Liver (tissue), 9 donors: Measurements from ENCODE around the gene AP3S1. TPM values are rescaled to one million over a fixed set of nuclear protein-coding genes. Genes with fewer than 3 reads are reported as not detected.

Experiments used
- DNase-seq: peaks from one replicate; pipeline ENCODE4 v3.0.0-alpha.2; 2017; ENCODE audit warnings: low spot score
- H3K27ac ChIP-seq, 2 donors: one replicate each; pipeline ENCODE4 v1.7.0; 2013; ENCODE audit warnings: inconsistent platforms in 2 of 2, low read length in 2 of 2, control low read depth in 1 of 2, low read depth in 1 of 2, mild to moderate bottlenecking in 1 of 2
- H3K27me3 ChIP-seq, 4 donors: one replicate each; pipeline versions ENCODE4 v1.6.1 to v1.7.0; 2013; ENCODE audit warnings: low read length in 3 of 4, inconsistent platforms in 1 of 4, mild to moderate bottlenecking in 1 of 4, moderate library complexity in 1 of 4; ENCODE audit not compliant: control insufficient read depth in 4 of 4, insufficient read depth in 4 of 4
- H3K36me3 ChIP-seq, 4 donors: one replicate each; pipeline versions ENCODE4 v1.6.1 to v1.7.0; 2013; ENCODE audit warnings: low read length in 3 of 4, mild to moderate bottlenecking in 3 of 4, low read depth in 1 of 4, moderate library complexity in 1 of 4; ENCODE audit not compliant: control insufficient read depth in 4 of 4, insufficient read depth in 3 of 4
- H3K4me1 ChIP-seq, 4 donors: one replicate each; pipeline versions ENCODE4 v1.6.1 to v1.7.0; 2013; ENCODE audit warnings: low read length in 3 of 4, mild to moderate bottlenecking in 3 of 4, moderate library complexity in 1 of 4; ENCODE audit not compliant: control insufficient read depth in 4 of 4, insufficient read depth in 4 of 4
- H3K4me3 ChIP-seq, 3 donors: one replicate each; pipeline versions ENCODE4 v1.6.1 to v1.7.0; 2013; ENCODE audit warnings: low read length in 3 of 3, control low read depth in 1 of 3, low read depth in 1 of 3, mild to moderate bottlenecking in 1 of 3
- H3K9ac ChIP-seq, 2 donors: one replicate each; pipeline ENCODE4 v1.7.0; 2013; ENCODE audit warnings: low read length in 2 of 2, mild to moderate bottlenecking in 2 of 2, moderate library complexity in 2 of 2, control low read depth in 1 of 2, low read depth in 1 of 2
- H3K9me3 ChIP-seq, 4 donors: one replicate each; pipeline versions ENCODE4 v1.6.1 to v1.7.0; 2013; ENCODE audit warnings: low read length in 3 of 4; ENCODE audit not compliant: control insufficient read depth in 4 of 4
- CTCF ChIP-seq: fragments of 150-350 bp; IDR thresholded peaks from 2 replicates; pipeline ENCODE4 v1.5.1; 2017; ENCODE audit warnings: improper control_type of control experiment, low read depth, low read length; ENCODE audit not compliant: missing input control
- EGR1 ChIP-seq, 2 donors: IDR thresholded peaks; 2 replicates each; pipeline ENCODE4 v1.6.1; 2016 to 2018; ENCODE audit warnings: antibody characterized with exemption in 2 of 2, low read depth in 2 of 2
- FOXA1 ChIP-seq: IDR thresholded peaks from 2 replicates; pipeline ENCODE4 v1.6.1; 2016; ENCODE audit warnings: antibody characterized with exemption
- FOXA2 ChIP-seq: IDR thresholded peaks from 2 replicates; pipeline ENCODE4 v1.6.1; 2016; ENCODE audit warnings: antibody characterized with exemption
- GABPA ChIP-seq, 2 donors: IDR thresholded peaks in 1 of 2; conservative IDR thresholded peaks in 1 of 2; 2 replicates each; pipeline ENCODE4 v1.6.1; 2016; ENCODE audit warnings: antibody characterized with exemption in 2 of 2, mild to moderate bottlenecking in 1 of 2, moderate library complexity in 1 of 2
- HNF4A ChIP-seq, 2 donors: conservative IDR thresholded peaks; 2 replicates each; pipeline ENCODE4 v1.6.1; 2016; ENCODE audit warnings: antibody characterized with exemption in 2 of 2, mild to moderate bottlenecking in 2 of 2
- HNF4G ChIP-seq: IDR thresholded peaks from 2 replicates; pipeline ENCODE4 v1.6.1; 2016; ENCODE audit warnings: antibody characterized with exemption
- JUND ChIP-seq, 2 donors: IDR thresholded peaks; 2 replicates each; pipeline ENCODE4 v1.6.1; 2016; ENCODE audit warnings: antibody characterized with exemption in 2 of 2
- NR2F2 ChIP-seq: IDR thresholded peaks from 2 replicates; pipeline ENCODE4 v1.6.1; 2016; ENCODE audit warnings: antibody characterized with exemption
- RAD21 ChIP-seq, 2 donors: IDR thresholded peaks; 2 replicates each; pipeline ENCODE4 v1.6.1; 2016; ENCODE audit warnings: antibody characterized with exemption in 2 of 2, mild to moderate bottlenecking in 2 of 2
- RXRA ChIP-seq, 2 donors: IDR thresholded peaks; 2 replicates each; pipeline ENCODE4 v1.6.1; 2017 to 2018; ENCODE audit warnings: antibody characterized with exemption in 2 of 2, mild to moderate bottlenecking in 1 of 2
- SP1 ChIP-seq: IDR thresholded peaks from 2 replicates; pipeline ENCODE4 v1.6.1; 2018; ENCODE audit warnings: antibody characterized with exemption, mild to moderate bottlenecking
- TAF1 ChIP-seq: conservative IDR thresholded peaks from 2 replicates; pipeline ENCODE4 v1.6.1; 2016; ENCODE audit warnings: antibody characterized with exemption, mild to moderate bottlenecking
- YY1 ChIP-seq: IDR thresholded peaks from 2 replicates; pipeline ENCODE4 v1.6.1; 2016; ENCODE audit warnings: antibody characterized with exemption, mild to moderate bottlenecking
- WGBS: extraction: QIAGEN DNeasy Blood & Tissue Kit; methylation state at CpG from one replicate; pipeline ENCODE4 v1.1.7; 2013; 5-methylcytosine and 5-hydroxymethylcytosine counted together
- polyA plus RNA-seq, 2 donors: library from polyadenylated mRNA; stranded (reverse) in 1 of 2; unstranded in 1 of 2; fragments of 200-250 nt in 1 of 2; fragments of >200 nt in 1 of 2; fragmentation: Nextera tagmentation in 1 of 2; extraction: Ambion mirVana in 1 of 2; gene quantifications; one replicate each; pipeline versions ENCODE4 v1.2.1 to v1.2.3, GENCODE V29; 2013 to 2015
- total RNA-seq, 2 donors: library from RNA; depleted of rRNA; stranded (reverse); fragments of >200 nt; gene quantifications; one replicate each; pipeline ENCODE4 v1.2.3, GENCODE V29; 2014
- TF ChIP-seq, protein P1 (sequence below): IDR thresholded peaks from 2 replicates; pipeline ENCODE4 v1.6.1; 2016; ENCODE audit warnings: antibody characterized with exemption
- TF ChIP-seq, protein P2 (sequence below): IDR thresholded peaks from 2 replicates; pipeline ENCODE4 v1.6.1; 2016; ENCODE audit warnings: antibody characterized with exemption
- TF ChIP-seq, protein P3 (sequence below): IDR thresholded peaks from 2 replicates; pipeline ENCODE4 v1.6.1; 2016; ENCODE audit warnings: antibody characterized with exemption
- TF ChIP-seq, protein P4 (sequence below): IDR thresholded peaks from 2 replicates; pipeline ENCODE4 v1.6.1; 2016; ENCODE audit warnings: antibody characterized with exemption, mild to moderate bottlenecking
- donor health status: healthy.
- donor health status: healthy.
- donor health status: healthy.
- donor health status: healthy.
- donor health status: healthy.

The AP3S1 gene
- total and polyA plus RNA-seq, 4 donors: 32.7 to 52.7 (median 40.9) TPM

GRCh38 chr5:115795700-115796099, 46.0 kb upstream of the AP3S1 start:
- TF ChIP-seq NR2F2: no peak
- TF ChIP-seq SP1: no peak
- Histone ChIP-seq H3K4me1 (peaks cover 2 to 43% (median 30%) of the 10 kb centered on the region in 4 donors), H3K27ac (peak overlapping the region in 1 of 2 donors; percentile 66), H3K27me3 (no peaks in the 10 kb centered on the region), H3K9me3 (no peaks in the 10 kb centered on the region), H3K4me3 (no peak overlapping the region), H3K36me3 (no peaks in the 10 kb centered on the region), H3K9ac (no peak overlapping the region)
- WGBS: 96% methylated on average over 1 of the region's 1 CpG
- DNase-seq: no peak

GRCh38 chr5:115796656-115797055, 45.1 kb upstream of the AP3S1 start:
- WGBS: 33% methylated on average over 3 of the region's 3 CpGs
- Histone ChIP-seq H3K27ac (peak overlapping the region; percentile 66 to 83), H3K36me3 (no peaks in the 10 kb centered on the region), H3K4me3 (no peak overlapping the region), H3K9ac (peak overlapping the region in 1 of 2 donors; percentile 45), H3K9me3 (no peaks in the 10 kb centered on the region), H3K4me1 (peaks cover 3 to 51% (median 31%) of the 10 kb centered on the region in 4 donors), H3K27me3 (no peaks in the 10 kb centered on the region)
- DNase-seq: no peak
- peak; percentile 83 for TF ChIP-seq SP1
- peak; percentile 80 to 92 for TF ChIP-seq HNF4A (conservative IDR thresholded peaks at IDR 0.05)
- no peak for TF ChIP-seq TAF1
- TF ChIP-seq NR2F2: no peak
- TF ChIP-seq GABPA (IDR thresholded peaks at IDR 0.05 in 1 of 2, conservative IDR thresholded peaks at IDR 0.05 in 1 of 2): peak in 1 of 2 donors; percentile 20
- no peak for TF ChIP-seq FOXA2
- TF ChIP-seq RAD21 (IDR thresholded peaks at IDR 0.05): peak; percentile 38 to 56
- no peak for TF ChIP-seq CTCF
- no peak for TF ChIP-seq FOXA1
- TF ChIP-seq JUND (IDR thresholded peaks at IDR 0.05): peak in 1 of 2 donors; percentile 61
- TF ChIP-seq RXRA (IDR thresholded peaks at IDR 0.05): peak; percentile 87 to 94
- TF ChIP-seq, protein P1, sequence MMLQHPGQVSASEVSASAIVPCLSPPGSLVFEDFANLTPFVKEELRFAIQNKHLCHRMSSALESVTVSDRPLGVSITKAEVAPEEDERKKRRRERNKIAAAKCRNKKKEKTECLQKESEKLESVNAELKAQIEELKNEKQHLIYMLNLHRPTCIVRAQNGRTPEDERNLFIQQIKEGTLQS: no peak
- TF ChIP-seq, protein P2, sequence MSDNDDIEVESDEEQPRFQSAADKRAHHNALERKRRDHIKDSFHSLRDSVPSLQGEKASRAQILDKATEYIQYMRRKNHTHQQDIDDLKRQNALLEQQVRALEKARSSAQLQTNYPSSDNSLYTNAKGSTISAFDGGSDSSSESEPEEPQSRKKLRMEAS: peak; percentile 44
- peak; percentile 63 for TF ChIP-seq YY1
- TF ChIP-seq, protein P3, sequence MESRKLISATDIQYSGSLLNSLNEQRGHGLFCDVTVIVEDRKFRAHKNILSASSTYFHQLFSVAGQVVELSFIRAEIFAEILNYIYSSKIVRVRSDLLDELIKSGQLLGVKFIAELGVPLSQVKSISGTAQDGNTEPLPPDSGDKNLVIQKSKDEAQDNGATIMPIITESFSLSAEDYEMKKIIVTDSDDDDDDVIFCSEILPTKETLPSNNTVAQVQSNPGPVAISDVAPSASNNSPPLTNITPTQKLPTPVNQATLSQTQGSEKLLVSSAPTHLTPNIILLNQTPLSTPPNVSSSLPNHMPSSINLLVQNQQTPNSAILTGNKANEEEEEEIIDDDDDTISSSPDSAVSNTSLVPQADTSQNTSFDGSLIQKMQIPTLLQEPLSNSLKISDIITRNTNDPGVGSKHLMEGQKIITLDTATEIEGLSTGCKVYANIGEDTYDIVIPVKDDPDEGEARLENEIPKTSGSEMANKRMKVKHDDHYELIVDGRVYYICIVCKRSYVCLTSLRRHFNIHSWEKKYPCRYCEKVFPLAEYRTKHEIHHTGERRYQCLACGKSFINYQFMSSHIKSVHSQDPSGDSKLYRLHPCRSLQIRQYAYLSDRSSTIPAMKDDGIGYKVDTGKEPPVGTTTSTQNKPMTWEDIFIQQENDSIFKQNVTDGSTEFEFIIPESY: no peak
- TF ChIP-seq, protein P4, sequence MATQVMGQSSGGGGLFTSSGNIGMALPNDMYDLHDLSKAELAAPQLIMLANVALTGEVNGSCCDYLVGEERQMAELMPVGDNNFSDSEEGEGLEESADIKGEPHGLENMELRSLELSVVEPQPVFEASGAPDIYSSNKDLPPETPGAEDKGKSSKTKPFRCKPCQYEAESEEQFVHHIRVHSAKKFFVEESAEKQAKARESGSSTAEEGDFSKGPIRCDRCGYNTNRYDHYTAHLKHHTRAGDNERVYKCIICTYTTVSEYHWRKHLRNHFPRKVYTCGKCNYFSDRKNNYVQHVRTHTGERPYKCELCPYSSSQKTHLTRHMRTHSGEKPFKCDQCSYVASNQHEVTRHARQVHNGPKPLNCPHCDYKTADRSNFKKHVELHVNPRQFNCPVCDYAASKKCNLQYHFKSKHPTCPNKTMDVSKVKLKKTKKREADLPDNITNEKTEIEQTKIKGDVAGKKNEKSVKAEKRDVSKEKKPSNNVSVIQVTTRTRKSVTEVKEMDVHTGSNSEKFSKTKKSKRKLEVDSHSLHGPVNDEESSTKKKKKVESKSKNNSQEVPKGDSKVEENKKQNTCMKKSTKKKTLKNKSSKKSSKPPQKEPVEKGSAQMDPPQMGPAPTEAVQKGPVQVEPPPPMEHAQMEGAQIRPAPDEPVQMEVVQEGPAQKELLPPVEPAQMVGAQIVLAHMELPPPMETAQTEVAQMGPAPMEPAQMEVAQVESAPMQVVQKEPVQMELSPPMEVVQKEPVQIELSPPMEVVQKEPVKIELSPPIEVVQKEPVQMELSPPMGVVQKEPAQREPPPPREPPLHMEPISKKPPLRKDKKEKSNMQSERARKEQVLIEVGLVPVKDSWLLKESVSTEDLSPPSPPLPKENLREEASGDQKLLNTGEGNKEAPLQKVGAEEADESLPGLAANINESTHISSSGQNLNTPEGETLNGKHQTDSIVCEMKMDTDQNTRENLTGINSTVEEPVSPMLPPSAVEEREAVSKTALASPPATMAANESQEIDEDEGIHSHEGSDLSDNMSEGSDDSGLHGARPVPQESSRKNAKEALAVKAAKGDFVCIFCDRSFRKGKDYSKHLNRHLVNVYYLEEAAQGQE: peak; percentile 27
- peak; percentile 52 for TF ChIP-seq HNF4G
- no peak for TF ChIP-seq EGR1 (IDR thresholded peaks at IDR 0.05; ENCODE audit: low read depth in 2 of 2)
